Measurements from ENCODE around the gene PCP2. TPM values are rescaled to one million over a fixed set of nuclear protein-coding genes. Genes with fewer than 3 reads are reported as not detected.

The PCP2 gene
- total RNA-seq, 2 donors from 2014 or later = not detected

- intact Hi-C loops (cut with DNase I) = loop anchor here (5.0 kb wide), 1 partner anchor 109 kb away; no protein-coding TSS in a partner anchor
- no peak for ATAC-seq
- DNase-seq = peak in 1 of 4 donors; percentile 40
- H3K4me3 ChIP-seq = no peak overlapping the region
- no peaks in the 10 kb centered on the region for H3K27me3 ChIP-seq
- no peaks in the 10 kb centered on the region for H3K9me3 ChIP-seq
- H3K36me3 ChIP-seq (replicated peaks in 1 of 2; ENCODE audit: insufficient read depth in 1 of 2, low read depth in 2 of 2) = no peaks in the 10 kb centered on the region
- TF ChIP-seq CTCF (IDR thresholded peaks at IDR 0.05) (no peak), POLR2A (IDR thresholded peaks at IDR 0.05) (no peak)
- H3K27ac ChIP-seq = peak overlapping the region in 1 of 4 donors; percentile 9
- WGBS, 2 donors = 27 to 28% methylated on average over 6 to 7 of the region's 7 CpGs
- H3K4me1 ChIP-seq = peaks cover 6% of the 10 kb centered on the region
Observed at GRCh38 chr19:7676376-7676775, 42.9 kb upstream of the PCP2 start.

- DNase-seq = peak; percentile 39 to 73 (median 52)
- WGBS, 2 donors = 39 to 64% methylated on average over 20 to 21 of the region's 21 CpGs
- no peaks in the 10 kb centered on the region for H3K27me3 ChIP-seq
Observed at GRCh38 chr19:7674010-7675005, 40.8 kb upstream of the PCP2 start.

GRCh38 chr19:7672522-7672921 lies 39.0 kb upstream of the PCP2 start:
- Histone ChIP-seq H3K36me3 (replicated peaks in 1 of 2; ENCODE audit: insufficient read depth in 1 of 2, low read depth in 2 of 2) (no peaks in the 10 kb centered on the region), H3K4me3 (no peak overlapping the region), H3K27me3 (no peaks in the 10 kb centered on the region), H3K9me3 (no peaks in the 10 kb centered on the region), H3K27ac (no peak overlapping the region), H3K4me1 (no peaks in the 10 kb centered on the region)
- WGBS, 2 donors = 29 to 32% methylated on average over 6 to 9 of the region's 9 CpGs
- ATAC-seq (no peak), DNase-seq (no peak)
- intact Hi-C loops (cut with DNase I) = no loop called here
- TF ChIP-seq CTCF (IDR thresholded peaks at IDR 0.05) = no peak
- TF ChIP-seq POLR2A (IDR thresholded peaks at IDR 0.05) = no peak

More at GRCh38 chr19:7674010-7675005, 40.8 kb upstream of the PCP2 start:
- no peak overlapping the region for H3K4me3 ChIP-seq
- no peaks in the 10 kb centered on the region for H3K36me3 ChIP-seq (replicated peaks in 1 of 2; ENCODE audit: insufficient read depth in 1 of 2, low read depth in 2 of 2)
- no peak for TF ChIP-seq POLR2A (IDR thresholded peaks at IDR 0.05)
- TF ChIP-seq CTCF (IDR thresholded peaks at IDR 0.05) = no peak
- H3K4me1 ChIP-seq = no peaks in the 10 kb centered on the region
- intact Hi-C loops (cut with DNase I) = loop anchor here (5.0 kb wide), 1 partner anchor 107 kb away; no protein-coding TSS in a partner anchor
- ATAC-seq = peak; percentile 69
- H3K9me3 ChIP-seq = no peaks in the 10 kb centered on the region
- no peak overlapping the region for H3K27ac ChIP-seq

GRCh38 chr19:7670790-7671189 lies 37.3 kb upstream of the PCP2 start:
- Histone ChIP-seq H3K27me3 (no peaks in the 10 kb centered on the region), H3K27ac (no peak overlapping the region), H3K4me3 (no peak overlapping the region), H3K4me1 (no peaks in the 10 kb centered on the region), H3K9me3 (no peaks in the 10 kb centered on the region), H3K36me3 (replicated peaks in 1 of 2; ENCODE audit: insufficient read depth in 1 of 2, low read depth in 2 of 2) (no peaks in the 10 kb centered on the region)
- TF ChIP-seq POLR2A (IDR thresholded peaks at IDR 0.05) = no peak
- no peak for TF ChIP-seq CTCF (IDR thresholded peaks at IDR 0.05)
- no peak for ATAC-seq
- intact Hi-C loops (cut with DNase I) = no loop called here
- no peak for DNase-seq
- 17 to 21% methylated on average over 7 to 9 of the region's 9 CpGs for WGBS, 2 donors

Measured in body of pancreas (tissue), 4 donors.